Femur (tissue), 1 donor: ENCODE measurements around the gene IGLL5.
"Not testable (repeated sequence)": the region's sequence is repeated elsewhere in the genome, so short reads cannot be mapped to it uniquely, and the experiment has no call there.

Source experiments
- DNase-seq: peaks from one replicate; pipeline ENCODE4 v3.0.0-alpha.2; 2017

IGLL5 gene

DNA sequence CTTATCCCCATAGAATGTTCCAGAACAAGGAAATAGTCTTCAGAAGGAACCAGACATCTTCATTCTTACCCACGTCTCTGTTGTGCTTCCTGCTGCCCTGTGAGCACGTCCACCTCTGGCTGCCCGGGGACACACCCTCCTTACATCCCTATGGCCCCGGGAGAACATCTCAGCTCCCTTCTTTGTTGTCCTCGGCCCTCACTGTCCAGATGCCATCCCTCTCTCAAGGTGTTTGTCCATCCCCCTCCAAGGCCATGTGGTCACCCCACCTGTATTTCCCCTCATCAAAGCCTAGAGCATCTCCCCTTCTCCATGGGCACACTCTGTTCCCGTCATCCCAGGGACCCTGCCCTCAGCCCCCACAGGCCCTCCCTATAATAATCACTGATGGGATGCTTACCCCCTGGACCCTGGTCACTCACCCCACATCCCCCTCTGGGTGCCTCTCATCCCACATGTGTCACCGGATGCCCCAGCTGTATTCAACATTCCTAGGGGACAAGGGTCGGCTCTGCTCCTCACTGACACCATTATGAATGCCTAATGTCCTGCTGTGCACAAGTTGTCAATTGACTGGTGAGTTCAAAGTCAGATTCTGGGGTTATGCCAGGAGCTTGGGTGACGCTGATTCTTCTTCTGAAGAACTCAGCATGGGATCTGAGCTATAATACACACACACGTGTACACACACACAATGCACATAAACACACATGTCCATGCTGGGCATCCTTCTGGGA is 28.8 kb downstream of the IGLL5 start:
- DNase-seq, result no peak

DNA sequence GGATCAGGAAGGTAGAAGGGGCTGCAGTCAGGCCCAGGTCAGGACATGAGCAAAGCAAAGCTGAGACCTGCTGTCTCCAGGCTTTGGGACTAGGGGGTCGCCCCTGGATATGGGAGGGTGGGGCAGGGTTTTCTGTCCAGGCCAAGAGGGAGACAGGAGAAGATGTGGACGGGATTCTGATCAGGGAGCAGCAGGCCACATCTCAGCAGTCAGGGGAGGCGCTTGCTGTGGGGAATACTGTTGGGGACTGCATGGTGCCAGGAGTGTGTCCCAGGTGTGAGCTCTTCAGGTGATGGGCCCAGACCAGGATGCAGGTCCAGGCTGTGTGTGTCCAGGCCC is 29.3 kb downstream of the IGLL5 start:
- DNase-seq, result no peak

DNA sequence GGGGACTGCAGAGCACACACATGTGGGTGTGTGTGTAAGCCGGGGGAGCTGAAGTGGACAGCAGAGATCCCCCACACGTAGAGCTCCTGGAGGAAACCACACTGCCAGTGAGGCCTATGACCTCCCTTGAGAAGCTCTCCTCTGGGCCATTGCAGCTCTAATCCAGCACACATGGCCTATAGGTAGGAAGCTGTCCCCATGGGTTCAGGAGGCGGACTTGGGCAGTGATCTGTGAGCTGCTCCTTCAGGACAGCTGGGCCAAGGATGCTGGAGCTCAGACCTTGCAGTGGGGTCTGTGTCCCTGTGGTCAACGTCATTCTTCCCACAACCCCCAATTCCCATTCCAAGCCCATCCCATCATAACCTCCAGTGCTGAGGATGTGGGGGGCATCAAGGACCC is 29.8 kb downstream of the IGLL5 start:
- DNase-seq, result no peak

DNA sequence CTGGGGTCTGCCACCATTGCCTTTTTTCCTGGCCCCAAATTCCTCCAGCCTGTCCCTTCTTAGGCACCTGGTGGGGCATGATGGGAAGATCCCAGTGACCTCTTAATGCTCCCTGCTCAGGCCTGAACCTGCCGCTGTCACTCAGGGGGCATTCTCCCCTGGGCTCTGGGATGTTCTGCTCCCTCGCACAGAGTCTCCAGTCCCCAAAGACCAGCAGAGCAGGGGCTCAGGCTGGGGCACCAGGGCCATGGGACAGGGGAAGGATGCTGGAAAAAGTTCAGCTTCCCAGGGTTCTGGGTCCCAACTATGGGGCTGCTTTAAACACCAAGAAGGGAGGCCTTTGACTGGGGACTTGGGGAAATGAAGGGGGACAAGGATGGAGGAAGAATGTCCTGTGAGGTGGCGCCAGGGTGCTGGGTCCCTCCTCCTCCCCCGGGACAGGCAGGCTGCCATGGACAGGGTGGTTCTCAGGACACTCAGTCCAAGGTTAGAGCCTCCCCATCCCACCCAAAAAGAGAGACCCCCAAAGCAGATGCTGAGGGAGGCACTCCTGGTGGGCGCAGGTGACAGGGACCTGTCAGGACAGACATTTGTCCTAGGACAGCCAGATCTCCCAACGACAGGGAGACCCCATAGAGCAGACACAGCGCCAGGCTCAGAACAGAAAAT is 30.8 kb downstream of the IGLL5 start:
- DNase-seq, result no peak

DNA sequence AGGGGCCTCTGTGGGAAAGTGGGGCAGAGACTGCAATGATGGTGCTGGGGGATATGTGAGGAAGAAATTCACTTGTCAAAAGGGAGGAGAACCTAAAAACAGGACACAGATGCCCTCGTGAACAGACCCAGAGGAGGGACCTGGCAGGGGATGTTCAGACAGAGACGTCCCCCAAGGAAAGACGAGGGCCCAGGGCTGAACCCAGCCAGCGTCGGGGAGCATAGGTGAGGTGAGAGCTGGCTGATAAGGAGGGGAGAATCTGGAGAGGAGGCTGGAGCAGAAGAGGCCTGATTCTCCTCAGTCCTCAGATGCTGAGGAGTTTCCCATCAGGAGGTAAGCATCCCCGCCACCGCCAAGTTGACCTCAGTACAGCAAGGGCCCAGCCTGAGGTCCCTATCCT is 31.4 kb downstream of the IGLL5 start:
- DNase-seq, result no peak

DNA sequence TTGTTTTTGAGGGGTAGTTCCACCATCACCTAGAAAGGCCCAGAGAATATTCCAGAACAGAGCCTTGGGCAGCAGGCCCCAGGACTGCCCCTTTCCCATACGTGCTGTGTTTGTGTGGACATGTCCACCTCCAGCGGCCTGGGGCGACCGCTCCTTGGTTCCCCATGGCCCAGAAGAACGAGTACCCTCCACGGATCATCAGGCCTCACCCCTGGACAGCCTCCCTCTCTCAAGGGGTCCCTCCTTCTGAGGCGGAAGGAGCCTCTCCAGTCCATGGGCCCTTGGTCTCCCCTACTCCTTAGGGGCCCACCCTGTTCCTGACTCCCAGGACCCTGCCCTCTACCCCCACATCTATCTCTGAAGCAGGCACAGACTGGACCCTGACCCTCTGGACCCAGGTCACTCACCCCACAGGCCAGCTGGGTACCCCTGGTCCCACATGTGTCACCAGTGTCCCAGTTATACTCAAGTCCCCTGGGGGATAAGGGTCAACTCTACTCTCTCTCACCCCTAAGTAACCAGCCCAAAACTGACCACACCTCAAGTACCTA is 32.6 kb downstream of the IGLL5 start:
- DNase-seq, result no peak

DNA sequence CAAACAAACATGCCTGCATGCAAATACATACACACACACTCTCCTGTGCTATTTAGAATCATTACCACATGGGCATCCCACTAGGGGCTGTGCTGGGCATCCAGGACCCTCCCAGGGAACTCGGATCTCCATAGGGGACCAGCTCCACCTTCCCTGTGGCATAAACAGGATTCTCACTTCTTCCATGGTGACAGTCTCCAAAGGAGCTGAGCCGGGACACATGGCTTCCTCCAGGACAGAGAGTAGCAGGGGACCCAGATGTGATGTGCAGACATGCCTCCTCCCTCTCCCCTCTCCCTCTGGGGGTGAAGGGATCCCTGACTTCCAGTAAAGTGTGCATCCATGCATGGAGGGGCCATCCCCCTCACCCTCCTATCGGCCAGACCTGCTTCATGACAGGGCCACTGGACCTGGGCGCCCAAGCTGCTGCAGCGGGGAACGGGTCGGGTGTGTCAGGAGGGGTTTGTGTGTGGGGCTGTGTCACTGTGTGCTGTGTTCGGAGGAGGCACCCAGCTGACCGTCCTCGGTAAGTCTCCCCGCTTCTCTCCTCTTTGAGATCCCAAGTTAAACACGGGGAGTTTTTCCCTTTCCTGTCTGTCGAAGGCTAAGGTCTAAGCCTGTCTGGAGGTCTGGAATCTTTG is 33.4 kb downstream of the IGLL5 start:
- no peak for DNase-seq

DNA sequence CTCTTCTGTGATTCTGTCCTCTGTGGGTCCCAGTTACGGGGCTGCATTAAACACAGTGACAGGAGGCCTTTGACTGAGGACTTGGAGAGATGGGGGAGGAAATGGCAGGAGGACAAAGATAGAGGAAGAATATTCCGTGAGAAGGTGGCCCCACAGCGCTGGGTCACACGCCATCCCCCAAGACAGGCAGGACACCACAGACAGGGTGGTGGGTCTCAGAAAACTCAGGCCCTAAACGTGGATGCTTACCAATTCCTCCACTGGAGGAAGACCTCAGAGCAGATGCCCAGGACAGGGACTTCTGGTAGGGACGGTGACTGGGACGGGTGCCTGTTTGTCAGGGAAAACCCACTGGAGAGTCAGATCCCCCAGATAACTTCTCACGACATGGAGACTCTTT is 34.0 kb downstream of the IGLL5 start:
- no peak for DNase-seq

DNA sequence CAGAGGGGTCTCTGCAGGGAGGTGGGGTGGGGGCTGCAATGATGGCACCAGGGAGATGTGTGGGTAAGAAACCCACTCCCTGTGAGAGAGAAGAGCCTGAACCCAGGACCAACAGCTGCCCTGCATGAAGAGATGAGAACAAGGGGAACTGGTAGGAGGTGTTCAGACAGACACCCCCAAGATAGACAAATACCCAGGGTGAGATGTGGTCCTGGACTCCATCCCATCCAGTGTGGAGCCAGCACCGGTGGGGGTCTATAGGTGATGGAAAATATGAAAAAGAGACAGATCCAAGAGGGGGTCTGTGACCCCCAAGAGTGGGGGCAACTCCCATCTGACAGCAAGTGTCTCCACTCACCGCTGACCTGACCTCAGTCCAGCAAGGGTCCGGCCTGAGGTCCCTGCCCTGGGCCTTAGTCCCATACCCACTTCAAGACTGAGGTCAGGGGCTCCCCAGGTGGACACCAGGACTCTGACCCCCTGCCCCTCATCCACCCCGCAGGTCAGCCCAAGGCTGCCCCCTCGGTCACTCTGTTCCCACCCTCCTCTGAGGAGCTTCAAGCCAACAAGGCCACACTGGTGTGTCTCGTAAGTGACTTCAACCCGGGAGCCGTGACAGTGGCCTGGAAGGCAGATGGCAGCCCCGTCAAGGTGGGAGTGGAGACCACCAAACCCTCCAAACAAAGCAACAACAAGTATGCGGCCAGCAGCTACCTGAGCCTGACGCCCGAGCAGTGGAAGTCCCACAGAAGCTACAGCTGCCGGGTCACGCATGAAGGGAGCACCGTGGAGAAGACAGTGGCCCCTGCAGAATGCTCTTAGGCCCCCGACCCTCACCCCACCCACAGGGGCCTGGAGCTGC is 34.7 kb downstream of the IGLL5 start:
- DNase-seq, result not testable (repeated sequence)

DNA sequence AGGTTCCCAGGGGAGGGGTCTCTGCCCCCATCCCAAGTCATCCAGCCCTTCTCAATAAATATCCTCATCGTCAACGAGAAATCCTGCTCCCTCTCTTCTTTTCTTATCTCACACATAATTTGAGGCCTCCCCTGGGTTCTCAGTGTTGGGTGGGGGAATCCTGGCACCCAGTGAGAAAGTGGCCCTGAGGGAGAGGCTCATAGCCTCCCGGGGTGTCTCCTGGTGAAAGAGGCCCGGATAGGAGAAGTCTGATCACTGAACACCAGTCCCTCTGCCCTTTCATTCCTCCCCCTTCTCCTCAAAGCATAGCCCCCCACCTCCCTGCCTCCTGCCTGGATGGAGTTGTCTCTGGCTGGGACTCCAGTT is 35.3 kb downstream of the IGLL5 start:
- DNase-seq, result no peak

DNA sequence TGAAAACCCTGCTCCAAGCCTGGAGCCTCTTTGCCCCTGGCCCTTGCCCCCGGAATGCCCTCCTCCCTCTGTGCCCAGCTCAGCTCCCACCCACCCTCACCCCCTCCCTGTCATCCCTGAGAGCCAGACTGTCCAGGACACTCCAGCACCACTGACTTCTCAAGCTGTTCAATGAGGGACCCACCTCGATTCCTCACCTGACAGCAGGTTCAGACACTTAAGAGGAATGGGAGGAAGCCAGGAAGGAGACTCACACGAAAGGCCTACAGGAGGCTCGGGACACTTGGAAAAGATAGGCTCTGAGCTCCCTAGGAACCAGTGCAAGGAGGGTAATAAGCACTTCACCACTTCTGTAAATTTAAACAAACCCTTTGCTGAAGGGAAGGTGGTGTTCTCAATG is 35.8 kb downstream of the IGLL5 start:
- no peak for DNase-seq

DNA sequence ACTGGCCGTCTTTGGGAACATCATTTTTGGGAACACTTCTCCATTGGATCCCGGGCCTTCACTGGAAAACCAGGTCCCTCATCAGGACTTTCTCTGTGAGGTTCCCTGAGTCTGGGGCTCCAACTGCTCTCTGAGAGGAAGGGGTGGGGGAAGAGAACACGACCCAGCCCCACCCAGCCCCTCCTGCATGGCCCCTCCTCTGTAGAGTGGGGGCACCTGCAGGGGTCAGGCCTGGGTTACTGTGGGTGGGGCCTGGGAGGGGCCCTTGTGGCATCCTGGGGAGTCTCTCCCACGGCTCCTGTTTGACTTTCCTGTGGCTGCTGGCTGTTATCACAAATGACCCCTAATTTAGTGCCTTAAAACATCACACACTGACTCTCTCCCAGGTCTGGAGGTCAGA is 36.3 kb downstream of the IGLL5 start:
- no peak for DNase-seq

DNA sequence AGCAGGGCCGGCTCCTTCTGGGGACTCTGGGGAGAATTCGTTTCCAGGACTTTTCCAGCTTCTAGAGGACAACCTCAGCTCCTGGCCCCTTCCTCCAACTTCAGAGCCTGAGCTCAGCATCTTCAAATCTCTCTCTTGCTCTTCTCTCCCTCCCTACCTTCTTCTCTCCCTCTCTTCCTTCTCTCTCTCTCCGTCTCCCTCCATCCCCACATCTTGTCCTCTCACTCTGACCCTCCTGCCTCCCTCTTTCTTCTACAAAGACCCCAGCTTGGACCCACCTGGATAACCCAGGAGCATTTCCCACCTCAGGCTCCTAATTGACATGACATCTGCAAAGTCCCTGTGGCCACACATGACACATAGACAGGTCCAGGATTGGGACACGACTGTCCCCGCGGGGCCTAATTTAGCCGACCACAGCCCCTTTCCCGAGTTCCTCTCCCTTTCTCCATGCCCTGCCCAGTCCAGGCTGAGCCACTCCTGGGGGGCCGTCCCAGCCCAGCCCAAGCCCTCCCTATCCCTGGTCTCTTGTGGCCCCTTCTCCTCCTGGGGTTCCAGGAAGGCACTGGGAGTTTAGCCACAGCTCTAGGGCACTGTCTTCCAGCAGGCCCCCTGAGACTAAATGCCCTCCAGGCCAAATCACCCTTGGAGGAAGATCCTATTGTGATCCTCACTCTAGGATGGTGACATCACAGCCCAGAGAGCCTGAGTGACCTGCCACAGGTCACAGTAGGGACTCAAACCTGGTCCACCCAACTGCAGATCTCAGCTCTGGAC is 36.9 kb downstream of the IGLL5 start:
- DNase-seq, result no peak

DNA sequence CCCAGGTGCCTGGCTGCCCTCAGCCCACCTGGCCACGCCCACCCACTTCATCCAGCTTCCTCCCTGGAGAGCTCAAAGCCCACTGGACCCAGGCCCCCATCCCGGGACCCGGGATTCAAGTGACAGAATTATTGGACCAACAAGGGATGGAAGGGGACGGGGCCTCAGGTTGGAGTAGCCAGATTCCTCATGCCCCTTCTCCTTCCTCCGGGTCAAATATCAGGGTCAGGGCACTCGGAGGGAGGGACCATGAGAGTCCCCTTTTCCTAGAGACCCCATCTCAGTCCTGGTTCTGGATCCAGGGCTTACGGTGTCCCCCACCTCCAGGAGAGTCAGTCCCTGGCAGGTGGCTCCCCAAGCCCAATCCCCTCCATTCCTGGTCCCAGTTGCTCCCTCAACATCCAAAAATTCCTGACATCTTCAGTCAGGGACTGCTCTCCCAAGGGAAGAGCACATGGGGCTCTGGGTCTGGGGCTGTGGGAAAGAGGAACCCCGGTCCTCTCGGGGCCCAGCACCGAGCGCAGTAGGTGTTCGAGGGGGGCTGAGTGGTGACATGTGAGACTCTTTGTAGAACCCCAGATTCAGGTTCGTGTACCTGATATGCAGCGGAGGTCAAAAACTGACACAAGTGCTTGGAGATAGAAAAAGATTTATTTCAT is 37.7 kb downstream of the IGLL5 start:
- no peak for DNase-seq

DNA sequence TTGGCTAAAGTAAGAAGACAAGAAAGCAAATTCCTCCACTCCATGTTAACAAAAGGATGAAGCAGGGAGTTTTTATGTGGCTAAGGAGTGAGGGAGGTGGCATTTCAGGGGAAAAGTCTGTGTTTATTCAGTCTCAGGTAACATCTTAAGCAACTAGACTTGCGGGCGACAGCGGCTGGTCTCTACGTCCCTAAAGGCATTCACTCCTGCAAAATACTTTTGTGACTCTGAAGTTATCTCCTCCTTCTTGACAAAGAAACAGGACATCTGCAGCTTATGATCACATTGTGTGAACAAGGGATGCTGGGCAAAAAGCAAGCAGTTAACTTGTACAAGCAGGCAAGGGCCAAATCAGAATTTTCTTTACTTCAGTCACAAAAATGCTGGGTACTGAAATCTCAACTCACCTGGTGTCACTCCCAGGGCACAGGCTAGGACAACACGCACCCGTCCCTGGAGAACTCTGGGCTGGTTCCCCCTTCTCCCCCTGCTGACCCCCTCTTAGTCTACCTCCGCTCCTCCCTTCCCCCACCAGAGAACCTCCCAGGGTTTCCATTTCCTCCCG is 38.3 kb downstream of the IGLL5 start:
- DNase-seq, result no peak

DNA sequence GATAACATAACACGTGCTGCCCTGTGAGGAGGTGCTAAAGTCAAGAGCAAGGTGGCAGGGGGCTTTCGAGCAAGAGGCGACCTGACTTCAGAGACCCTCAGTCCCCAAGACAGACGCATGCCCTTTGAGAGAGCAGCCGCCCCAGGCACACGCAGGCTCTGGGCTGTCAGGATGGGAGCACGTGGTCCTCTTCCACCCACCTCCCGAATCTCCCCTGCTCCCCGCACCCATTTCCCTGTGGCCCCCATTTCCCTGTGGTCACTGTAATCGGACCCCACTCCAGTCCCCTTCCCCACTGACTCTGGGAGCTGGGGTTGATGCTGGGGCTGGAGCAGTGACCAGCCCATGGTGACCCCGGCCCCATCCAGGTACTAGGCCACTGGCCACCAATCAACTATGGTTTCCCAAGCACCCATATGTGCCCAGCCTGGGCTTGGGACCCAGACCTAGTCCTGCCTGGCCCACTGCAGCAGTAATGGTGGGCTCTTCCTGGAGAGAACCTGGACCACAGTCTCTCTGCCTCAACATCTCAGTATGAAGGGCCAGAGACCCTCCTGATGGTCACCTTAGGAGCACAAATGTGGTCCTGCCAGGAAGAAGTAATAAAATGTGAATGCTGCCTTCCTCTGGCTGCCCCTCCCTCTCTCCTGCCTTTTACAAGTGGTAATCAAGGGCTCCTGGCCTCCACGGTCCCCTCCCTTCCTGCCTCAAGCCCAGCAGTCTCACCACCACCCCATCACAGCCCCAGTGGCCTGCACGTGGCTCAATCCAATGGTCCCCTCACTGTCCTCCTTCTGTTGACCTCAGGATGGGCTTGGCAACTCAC is 39.0 kb downstream of the IGLL5 start:
- no peak for DNase-seq

DNA sequence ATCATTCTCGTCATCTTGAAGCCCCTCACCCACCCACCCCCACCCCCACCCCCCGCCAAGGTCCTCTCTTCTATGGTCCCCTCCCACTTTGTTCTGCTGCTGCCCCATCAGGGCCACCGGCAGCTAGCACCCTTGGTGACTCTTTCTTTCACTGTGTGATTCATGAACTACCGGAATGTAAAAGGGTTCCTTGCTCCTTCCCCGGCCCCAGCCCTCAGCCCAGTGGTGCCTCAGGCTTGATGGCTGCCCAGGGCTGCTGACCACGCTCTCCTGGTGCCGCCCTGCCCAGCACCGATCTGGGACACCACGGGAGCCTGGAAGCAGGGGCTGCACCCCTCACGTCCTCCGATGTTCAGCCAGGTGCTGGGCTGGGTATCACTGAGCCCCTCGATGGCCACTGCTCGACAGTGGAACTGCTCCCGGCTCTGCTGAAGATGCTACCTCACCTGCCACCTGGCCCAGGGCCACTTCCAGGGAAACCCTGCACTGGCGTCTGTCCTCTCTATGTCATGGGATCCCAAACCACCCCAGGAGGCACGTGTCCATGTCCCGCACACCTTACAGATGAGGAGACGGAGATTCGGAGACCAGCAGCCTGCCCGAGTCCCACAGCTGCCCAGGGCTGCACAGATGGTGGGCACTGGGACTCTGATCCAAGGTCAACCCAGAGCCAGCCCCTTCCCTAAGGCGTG is 39.7 kb downstream of the IGLL5 start:
- no peak for DNase-seq

DNA sequence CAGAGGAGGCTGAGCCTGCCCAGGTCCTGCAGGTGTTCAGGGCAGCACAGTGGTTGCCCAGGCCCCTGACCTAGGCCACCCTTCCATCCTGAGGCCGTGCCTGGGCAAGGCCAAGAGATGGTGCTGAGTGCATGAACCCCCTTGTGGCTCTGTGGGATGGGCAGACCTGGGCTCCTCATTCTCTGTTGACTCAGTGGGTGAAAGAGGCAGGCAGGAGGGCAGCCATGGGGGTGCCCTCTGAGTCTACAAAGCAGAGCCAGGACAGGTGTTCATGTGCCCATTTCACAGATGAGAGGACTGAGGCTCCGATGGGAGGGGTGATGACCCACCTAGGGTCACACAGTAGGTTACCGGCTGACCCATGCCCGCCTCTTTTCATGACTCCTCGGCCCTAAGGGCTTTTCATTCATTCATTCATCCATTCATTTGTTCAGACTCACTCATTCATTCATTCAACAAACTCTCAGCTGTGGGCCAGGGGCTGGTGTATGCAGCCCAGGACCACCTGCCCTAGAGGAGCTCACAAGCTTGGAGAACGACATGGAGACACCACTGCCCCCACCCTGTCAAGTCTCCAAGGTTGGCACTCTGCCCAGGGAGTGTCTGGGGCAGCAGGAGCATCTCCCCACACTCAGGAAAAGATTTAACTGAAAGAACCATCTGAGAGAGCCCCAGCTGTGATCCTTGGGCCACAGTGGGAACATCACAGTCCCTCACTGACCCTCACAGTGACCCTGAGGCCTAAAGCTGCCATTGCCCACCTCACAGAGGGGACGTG is 40.5 kb downstream of the IGLL5 start:
- no peak for DNase-seq
